Embryonic facial prominence (tissue), 1 donor: ENCODE measurements around the gene ADAMTS17.

Experiments
- DNase-seq: peaks from one replicate; pipeline ENCODE4 v3.0.0-alpha.2; 2016; ENCODE audit errors: extremely low spot score

Gene ADAMTS17

DNA sequence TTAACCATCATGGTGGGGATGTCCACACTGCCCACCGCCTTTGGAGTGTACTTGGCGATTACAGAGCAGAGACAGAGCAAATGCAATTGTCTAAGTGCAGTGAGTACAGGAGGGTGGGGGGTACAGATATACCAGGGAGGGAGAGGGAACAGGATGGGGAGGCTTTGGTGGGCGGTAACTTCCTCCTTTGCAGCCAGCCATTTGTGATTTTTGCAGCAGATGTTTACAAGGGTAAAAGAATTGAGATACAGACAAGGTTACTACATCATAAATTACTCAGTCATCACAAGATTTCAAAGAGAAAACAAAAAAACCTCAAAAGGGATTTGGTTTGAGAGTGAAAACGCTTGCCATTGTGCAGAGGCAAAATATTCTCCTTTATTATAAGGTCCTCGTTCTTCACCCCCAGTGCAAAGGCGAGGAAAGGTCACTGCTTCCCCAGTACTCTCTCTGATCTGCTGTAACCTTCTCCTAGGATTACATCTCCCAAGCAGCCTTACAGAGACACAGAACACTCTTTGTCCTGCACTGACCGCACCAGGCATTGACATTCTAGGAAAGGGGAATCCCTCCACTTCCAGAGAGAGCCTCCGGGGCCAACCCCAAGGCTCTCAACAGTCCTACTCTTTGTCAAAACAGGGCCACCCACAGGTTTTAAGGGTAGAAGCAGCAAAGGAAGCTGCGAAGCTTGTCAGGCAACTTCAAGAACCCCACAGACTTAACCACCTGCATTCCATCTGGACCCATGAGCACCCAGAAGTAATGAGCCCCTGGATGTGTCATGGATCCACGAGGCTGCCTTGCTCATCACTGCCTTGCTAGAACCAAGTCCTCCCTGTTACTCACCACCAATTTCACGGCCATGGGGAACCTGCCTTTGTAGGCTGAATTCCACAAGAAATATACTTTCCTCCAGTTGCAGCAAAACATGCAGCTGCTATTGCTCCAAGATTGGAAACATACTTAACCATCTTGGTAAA is 117.3 kb downstream of the ADAMTS17 start:
- no peak for DNase-seq

DNA sequence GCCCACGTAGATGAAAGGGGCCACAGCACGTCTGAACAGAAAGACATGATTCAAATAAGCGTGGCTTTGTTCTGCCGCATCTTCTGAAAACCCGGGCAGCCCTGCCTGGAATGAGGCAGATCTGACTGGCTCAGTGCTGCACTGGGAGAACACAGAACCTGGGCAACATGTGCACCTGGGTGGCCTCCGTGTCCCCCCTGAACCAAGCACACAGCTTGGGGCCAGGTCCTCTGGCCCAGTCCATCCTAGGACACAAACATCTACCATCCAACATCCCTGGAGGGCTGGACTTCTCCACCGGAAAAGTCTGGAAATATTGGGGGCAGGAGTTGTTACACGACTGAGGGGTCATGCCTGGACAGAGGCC is 119.4 kb downstream of the ADAMTS17 start:
- DNase-seq: no peak

DNA sequence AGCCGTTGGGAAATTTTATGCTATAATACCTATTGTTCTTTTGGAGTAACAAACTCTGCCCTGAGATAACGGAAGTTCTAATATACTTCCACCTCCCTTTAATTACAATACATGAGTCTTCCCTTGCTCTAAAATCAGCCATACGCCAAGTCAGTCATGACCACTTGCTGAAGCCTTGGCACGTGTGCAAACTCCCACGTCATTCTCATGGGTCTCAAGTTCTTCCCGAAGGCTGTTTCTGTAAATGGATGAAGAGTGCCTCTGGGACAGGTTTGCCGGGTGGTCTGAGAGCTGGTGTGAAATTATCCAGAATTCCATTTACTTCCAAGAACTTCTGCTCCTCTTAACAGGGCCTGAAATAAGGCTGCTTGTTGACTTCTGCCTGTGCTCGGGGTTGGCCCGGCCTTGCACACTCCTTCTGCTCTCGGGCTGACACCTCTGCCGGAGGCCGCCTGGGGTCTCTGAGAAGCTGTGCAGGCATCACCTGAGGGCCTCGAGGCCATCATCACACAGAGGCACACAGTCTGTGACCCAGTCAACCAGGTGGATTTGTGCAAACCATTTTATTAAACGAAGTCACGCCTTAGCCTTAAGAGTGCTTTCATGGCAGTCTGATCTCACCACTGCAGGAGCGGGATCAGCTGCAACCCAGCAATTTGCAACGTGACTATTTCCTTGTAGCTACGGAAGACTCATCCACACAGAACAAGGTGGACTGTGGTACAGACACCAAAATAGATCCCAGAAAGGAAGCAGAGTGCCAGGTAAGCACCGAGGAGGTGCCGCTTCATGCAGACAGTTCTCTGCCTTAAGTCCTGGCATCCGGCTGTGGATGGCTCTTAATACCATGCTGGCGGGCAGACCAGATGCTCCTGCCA is 120.1 kb downstream of the ADAMTS17 start:
- no peak for DNase-seq

DNA sequence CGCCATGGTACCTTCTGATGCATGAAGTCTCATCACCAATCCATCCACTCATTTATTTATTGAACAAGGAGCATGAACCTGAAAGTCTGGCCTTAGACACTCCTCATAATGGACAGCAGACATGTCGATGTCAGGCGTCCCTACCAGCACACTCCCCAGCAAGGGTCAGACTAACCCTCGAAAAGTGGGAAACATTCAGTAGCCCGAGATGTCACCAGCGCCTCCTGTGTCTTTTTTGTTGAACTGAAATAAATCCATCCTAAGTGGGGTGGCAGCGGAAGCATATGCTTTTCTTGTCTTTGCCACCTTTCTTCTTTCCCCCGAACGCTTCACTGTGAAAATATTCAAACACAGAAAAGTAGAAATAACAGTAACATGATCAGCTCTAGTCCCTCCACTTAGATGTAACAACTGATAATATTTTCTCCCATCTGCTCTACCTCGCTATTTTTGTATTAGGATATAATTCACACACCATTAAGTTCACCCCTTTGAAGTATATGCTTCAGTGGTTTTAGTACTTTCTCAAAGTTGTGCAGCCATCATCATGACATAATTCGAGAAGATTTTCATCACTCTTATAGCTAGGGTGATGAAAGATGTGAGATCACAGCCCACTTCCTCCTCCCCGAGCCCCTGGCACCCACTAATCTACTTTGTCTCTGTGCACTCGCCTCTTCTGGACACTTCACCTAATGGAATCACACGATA is 121.6 kb downstream of the ADAMTS17 start:
- DNase-seq: no peak

DNA sequence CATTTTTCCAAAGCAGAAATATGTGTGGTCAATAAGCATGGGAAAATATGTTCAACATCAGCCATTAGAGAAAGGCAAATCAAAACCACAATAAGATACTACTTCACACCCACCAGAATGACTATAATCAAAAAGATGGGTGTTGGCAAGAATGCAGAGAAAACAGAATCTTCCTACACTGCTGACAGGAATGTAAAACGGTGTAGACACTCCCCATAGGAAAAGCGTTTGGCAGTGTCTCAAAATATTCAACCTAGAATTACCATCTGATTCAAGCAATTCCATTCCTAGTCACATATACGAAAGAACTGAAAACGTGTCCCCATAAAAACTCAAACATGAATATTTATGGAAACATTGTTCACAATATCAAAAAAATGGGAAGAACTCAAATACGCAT is 123.3 kb downstream of the ADAMTS17 start:
- DNase-seq: no peak

DNA sequence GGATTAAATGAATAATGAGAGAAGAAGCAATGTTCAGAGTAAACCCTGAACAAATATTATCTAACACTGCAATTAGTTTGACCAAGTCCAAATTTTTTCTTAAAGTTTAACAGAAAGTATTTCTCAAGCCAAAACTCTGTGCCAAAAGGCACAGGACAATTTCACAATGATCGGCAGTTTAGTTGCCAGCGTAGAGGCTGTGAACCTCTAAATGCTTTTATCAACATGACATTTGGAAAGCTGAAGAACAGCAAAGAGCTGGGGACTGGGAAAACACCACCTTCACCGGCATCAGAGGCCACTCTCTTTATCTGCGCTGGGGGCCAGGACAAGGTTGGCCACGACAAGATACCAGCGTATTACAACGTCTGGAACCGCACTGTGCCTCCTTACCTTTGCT is 125.6 kb downstream of the ADAMTS17 start:
- DNase-seq: no peak

DNA sequence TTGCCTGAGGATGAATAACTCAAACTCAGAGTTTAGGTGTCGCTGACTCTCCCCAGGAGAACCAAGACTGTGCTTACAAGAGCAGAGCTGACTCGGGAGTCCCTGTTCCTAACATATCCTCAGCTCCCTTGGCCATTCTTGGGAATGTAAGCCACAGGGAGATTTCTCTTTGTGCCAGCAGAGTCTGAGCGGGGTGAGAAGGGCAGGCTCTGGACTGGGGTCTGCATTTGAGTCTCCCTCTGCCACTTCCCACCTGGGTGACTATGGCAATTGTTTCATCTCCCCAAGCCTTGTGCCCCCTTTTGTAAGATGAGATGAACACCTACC is 126.0 kb downstream of the ADAMTS17 start:
- DNase-seq: no peak

DNA sequence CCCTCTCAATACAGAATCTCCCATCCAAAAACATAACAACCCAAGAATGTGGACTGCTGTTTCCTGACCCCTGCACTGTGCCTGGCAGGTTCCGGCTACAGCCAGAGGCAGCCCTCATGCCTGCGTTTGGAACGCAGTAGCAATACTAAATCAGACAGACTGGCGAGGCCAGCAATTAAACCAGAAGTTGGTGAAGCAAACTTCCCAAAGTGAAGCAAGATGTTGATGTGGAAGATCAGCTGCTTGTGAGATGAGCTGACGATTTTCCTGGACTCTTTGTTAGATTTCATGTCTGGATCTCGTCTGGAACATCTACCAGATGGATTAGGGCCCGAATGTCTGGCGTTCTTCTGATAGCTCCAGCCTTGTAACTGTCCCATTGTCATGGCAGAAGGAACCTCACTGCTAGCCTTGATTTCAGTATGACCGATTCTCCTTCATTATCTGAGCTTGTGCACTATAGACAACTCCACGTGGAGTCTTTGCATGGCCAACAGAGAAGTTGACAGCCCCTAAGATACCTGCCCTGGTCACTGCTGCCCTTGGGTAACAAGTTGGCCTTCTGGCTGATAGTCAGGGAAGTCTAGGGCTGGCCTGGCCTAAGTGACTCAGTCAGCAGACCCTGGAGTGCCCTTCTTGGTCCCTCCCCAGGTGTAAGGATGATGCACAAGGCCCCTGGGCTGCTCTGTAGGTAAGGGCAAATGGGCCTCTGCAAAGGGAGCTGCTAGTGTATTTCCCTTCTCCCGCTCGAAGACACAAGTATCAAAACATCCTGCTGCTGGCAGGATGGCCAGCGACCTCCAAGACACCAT is 126.5 kb downstream of the ADAMTS17 start:
- no peak for DNase-seq

DNA sequence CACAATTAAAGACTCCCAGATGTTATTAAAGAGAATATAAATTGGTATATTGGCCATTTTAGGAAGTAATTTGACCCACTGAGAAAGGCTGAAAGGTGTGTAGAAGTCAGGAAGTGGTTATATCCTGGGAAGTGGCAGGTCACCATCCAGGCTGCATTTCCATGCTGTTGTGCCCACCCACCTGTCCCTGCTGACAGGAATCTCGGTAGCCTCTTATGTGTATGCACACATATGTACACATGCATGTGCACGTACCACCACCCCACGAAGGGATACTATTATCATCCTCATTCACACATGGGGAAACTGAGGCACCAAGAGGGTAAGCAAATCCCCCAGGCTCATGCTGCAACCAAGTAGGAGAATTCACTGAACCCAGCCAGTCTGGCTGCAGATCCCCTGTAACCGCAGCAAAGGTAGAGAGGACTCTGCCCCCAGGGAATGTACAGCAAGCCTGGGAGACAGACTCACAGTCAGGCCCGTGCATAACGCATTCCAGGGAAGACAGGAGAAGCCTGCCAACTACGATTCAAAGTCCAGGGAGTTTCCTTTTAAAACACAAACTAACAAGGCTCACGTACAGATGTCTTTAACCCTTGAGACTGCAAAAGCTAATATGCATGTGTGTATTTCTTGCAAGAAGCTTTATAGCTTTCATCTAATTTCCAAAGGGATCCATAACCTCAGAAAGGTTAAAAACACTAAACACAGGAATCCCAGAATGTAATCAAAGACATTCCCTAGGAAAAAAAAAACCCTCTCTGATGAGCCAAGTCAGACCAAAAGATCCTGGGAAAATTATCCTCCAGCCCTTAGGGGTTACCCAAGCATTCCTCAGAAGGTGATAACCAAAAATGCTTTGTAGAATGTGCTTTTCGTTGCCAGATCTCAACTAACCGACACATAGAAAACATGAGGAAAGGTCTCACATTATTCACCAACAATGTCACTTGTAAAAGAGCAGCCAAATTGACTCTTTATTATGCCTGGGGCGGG is 129.6 kb downstream of the ADAMTS17 start:
- no peak for DNase-seq

DNA sequence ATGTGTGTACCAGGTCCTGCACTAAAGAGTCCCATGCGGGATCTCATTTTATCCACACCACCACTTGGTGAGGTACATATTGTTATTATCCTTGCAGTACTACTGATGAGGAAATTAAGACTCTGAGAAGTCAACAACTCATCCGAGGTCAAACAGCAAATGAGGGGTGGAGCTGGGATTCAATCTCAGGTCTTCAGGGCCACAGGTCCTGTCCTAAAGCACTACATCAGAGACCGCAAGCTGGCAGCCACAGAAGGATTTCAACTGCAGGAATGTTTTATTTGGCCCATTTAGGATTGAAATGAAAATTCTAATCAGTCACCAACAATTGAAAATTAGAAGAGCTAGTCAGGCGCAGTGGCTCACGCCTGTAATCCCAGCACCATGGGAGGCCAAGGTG is 131.4 kb downstream of the ADAMTS17 start:
- no peak for DNase-seq

DNA sequence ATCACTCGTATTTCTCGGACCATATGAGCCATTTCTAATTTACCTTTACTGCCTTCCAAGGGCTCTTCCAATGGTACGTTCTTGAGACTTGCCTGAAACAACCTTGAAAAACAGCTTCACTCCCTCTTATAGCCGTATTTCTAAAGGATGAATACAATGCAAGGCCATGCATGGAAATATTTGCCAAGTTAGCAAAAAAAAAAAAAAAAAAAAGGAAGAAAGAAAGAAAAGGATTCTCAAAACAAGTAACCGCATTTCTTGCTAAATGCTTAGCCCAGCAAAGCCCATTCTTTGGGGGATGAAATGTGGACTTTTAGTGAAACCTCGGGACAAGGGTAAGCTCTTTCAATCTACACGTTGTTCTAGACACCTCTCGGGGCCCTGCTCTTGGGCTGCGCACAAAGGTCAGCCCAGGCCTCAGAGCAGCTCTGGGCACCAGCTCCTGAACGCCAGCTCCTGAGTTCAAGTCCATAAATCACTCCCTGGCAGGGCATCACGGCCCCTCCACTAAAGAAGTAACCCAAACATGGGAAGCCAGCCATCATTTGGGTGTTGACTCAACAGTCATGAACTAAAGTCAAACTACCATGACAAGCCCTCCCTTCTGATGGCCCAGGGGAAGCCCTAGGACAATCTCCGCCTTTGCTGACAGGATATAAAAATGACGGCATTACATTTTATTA is 132.7 kb downstream of the ADAMTS17 start:
- no peak for DNase-seq

DNA sequence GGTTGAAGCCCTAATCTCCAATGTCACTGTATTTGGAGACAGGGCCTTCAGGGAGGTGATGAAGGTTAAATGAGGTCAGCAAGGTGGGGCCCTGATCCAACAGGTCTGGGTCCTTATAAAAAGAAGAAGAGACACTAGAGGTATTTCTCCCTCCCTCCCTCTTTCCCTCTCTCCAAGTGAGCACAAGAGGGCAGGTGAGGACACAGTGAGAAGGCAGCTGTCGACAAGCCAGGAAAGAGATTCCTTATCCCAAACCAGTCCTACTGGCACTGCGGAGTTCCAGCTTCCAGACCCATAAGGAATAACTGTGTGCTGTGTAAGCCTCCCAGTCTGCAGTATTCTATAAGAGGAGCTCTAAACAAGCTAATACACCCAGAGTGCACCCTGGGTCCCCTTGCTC is 134.7 kb downstream of the ADAMTS17 start:
- DNase-seq: no peak

DNA sequence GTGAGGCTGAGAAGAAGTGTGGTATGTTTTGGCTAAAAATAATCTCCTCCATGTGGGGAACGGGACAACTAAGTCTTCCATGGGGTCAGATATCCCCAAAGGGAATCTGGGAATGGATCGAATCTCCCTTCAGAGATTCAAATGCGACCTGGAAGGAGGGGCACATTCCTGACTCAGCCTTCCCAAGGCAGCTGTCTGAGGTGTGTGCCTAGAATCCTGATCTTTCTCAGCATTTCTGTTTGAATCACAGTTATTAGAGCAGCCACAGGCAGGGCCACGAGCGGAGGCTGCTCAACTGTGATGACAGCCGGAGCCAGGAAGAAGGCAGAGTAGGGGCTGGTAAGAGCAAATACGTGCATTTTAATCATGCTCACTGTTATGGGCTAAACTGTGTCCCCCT is 135.1 kb downstream of the ADAMTS17 start:
- DNase-seq: no peak

DNA sequence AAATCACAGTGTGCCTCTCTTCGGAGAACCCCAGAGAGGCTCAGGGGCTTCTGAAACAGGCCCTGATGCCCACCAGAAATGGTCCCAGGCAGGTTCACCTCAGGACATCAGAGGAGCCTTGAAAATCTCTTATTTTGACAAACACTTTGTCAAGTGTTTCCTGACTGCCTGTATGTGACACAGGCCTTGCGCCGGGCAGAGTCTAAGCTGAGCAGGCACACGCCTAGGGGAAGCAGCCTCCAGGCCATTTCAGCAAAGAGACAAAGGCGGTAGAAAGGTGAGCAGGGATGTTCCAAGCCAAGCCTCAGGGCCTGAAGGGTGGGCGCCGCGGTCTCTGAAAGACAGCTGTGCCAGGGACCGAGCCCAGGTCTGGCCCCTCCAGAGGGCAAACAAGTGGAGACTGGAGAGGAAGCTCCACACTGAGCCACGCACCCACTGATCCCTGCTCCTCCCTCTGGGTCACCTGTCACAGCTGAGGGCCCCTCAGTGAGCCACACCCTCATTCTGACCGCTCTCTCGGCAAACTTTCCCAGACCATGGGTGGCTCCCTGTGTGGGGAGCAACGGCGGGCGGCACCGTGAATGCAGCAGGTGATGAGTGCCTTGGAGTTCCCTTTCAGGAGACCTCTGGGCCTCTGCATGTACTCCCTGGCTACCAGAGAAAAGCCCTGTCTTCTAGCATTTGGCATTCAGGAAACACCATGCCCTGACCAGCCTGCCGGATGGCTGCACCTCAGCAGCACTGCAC is 136.1 kb downstream of the ADAMTS17 start:
- no peak for DNase-seq

DNA sequence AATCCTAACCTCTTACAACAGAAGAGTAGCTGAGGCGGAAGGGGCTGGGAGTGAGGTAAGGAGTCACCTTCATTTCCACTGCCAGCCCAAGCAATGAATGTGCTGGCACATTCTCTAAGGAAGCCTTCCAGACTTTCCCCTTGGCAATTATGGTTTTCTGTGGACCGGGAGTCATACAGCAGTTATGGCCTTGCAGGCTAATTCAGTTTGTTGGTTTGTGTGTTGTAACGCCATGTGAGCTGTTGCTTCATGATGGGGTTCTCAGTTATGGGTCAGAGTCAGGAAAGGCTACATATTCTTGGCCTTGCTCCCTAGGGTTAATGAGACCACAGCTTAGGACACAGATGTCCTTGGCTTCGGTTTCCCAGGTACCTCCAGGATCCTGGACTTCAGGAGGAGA is 137.0 kb downstream of the ADAMTS17 start:
- DNase-seq: no peak

DNA sequence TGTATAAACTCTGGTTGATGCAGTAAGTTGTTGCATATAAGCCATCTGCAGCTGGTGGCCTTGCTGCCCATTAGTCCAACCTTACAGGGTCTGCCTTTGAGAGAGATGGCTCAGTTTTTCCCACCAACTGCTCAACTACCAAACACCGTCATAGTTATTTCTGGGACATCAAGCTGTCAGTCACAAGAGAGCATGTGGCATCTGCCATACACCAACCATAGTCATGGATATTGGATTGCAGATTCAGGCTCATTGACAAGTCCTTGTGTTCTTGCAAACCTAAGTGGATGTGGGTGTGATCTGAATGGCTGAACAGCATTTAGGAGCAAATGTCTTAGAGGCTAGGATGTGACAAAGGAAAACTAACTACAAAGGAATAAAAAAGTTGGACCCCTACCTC is 137.6 kb downstream of the ADAMTS17 start:
- DNase-seq: no peak

DNA sequence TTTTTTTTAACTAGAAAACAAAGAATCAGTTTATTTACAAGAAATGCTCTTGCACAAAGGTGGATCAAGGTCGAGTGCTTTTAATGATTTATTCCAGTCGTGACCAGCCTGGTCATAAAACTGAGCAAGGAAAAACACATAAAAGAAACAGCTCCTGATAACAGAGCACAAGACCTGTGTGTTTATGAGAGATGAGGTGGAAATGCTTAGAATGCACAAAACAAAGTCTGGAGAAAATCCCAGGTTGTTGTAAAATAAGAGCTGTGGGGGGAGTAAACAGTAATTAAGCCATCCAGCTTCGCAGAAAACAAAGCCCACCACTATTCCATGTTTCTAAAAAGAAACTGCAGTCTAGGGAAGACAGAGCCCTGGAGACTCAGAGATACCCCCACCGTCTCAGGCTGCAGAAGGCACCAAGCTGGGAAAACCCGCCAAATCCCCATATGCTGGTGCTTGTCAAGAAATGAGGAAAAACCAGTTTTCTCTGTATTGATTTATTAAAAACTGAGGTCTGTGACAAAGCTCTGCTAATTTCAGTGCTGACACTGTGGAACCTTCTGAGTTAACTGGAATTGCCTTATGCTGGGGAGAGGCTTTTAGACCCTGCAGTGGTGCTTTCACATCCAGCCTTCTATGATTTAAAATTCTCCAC is 139.3 kb downstream of the ADAMTS17 start:
- no peak for DNase-seq
